ENCODE results near the gene FAM181A.

GRCh38 chr14:93935213-93935612 lies 8.1 kb downstream of the FAM181A start:
- TF ChIP-seq CTCF (conservative IDR thresholded peaks at IDR 0.05; ENCODE audit: low read depth, low read length), result no peak
- no peak for TF ChIP-seq MAZ (IDR thresholded peaks at IDR 0.05; ENCODE audit: borderline replicate concordance, low read depth, low read length)
- no peak for TF ChIP-seq POLR2A (IDR thresholded peaks at IDR 0.05; ENCODE audit: low read depth, low read length)
- TF ChIP-seq MXI1 (IDR thresholded peaks at IDR 0.05; ENCODE audit: borderline replicate concordance, low read depth, low read length), result no peak
- no peak for TF ChIP-seq RAD21 (IDR thresholded peaks at IDR 0.05; ENCODE audit: low read length)
- TF ChIP-seq FOS (IDR thresholded peaks at IDR 0.05; ENCODE audit: low read depth, low read length), result no peak
- no peak for TF ChIP-seq ELK1 (IDR thresholded peaks at IDR 0.05; ENCODE audit: borderline replicate concordance, low read depth, low read length)
- TF ChIP-seq BHLHE40 (IDR thresholded peaks at IDR 0.05; ENCODE audit: low read depth, low read length), result no peak
- TF ChIP-seq SMC3 (IDR thresholded peaks at IDR 0.05; ENCODE audit: low read depth, low read length), result no peak
- TF ChIP-seq CEBPB (IDR thresholded peaks at IDR 0.05; ENCODE audit: low read depth, low read length), result no peak
- no peak for TF ChIP-seq CHD1 (IDR thresholded peaks at IDR 0.05; ENCODE audit: low read depth, low read length)
